HL-60/S4 treated with retinoic acid at 250 ng/mL for 4 days and 3 days (cell line): ENCODE results near the gene KCNV2.
"Not testable (repeated sequence)": the region's sequence is repeated elsewhere in the genome, so short reads cannot be mapped to it uniquely, and the experiment has no call there.

ENCODE experiments used
- in situ Hi-C: fragments of 300-500 bp; cut with MboI; formaldehyde crosslinking; loops from 2 replicates; pipeline ENCODE4 v1.7.0; 2022; ENCODE audit warnings: low sequenced_read_pairs

Gene KCNV2

DNA sequence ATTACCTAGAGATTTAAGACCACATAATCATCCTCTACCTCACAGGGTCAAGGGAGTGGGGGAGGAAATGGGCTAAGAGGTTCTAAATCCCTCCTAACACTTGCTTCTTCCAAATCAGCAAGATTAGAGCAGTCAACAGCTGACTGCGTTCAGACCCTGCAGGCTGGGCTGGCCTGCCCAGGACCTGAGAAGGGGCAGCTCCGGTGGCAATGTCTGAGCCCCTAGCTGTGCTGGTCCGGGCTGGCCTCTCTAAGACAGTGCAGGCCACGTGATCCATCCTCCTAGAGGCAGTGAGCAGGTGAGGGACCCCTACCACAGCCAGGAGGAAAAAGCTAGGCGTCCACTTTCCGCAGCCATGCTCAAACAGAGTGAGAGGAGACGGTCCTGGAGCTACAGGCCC lies at the start of gene KCNV2:
Gene KCNV2 (plus strand): TSS at position 126 of the 400 bp plus-strand sequence. CDS start 230 bp downstream, at position 356.
- in situ Hi-C loops, result no loop called here

DNA sequence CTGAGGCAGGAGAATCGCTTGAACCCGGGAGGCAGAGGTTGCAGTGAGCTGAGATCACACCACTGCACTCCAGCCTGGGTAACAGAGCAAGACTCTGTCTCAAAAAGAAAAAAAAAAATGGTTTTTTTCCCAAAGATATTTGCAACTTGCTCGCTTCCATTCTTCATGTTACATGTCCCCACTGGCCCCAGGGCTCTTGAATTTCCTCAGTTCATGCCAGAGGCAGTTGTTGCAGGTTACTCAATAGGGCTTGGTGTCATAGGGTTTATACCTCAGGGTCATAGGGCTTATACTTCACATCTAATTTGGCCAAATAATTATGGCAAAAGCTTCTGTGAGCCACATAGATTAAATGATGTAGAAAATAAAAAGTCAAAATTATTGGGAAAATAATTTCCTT lies 44.1 kb upstream of the KCNV2 start:
- in situ Hi-C loops, result no loop called here

DNA sequence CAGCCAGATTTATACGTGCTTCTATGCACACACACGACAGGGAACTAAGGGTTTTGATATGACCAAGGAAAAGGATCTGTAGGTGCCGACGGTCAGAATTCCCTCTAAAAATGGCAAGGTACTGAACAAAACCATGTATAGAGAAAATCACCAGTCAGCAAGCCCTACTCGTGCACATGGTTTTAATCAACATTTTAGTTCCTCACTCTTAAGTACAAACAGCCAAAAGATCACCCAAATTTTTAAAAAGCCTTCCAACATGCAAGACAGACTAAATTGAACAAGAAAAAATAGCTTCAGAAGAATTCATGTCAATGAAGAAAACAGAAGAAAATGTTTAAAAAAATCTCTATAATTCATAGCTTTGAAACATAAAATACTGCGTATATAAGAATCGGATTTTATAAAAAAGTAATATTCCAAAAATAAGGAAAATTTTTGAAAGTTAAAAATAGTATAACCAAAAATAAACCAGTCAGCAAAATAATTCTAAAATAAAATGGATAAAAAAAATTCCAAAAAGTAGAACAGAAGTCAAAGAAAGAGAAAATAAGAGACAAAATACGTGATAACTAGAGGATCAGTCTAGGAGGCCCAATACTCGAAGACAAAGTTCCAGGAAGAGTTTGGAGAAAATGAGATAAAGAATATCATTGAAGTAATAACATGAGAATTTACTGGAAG lies 43.0 kb upstream of the KCNV2 start:
- in situ Hi-C loops, result no loop called here

DNA sequence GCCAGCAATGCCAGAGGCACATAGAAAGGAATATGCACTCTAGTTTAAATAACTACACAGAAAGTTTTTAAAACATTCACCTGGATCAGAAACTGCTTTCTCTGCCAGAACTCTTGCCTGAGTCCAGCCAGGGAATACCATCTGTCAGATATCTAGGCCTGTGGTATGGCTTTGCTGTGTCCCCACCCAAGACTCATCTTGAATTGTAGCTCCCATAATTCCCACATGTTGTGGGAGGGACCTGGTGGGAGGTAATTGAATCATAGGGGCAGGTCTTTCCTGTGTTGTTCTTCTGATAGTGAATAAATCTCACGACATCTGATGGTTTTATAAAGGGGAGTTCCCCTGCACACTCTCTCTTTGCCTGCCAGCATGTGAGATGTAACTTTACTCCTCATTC lies 41.5 kb upstream of the KCNV2 start:
- in situ Hi-C loops, result no loop called here

DNA sequence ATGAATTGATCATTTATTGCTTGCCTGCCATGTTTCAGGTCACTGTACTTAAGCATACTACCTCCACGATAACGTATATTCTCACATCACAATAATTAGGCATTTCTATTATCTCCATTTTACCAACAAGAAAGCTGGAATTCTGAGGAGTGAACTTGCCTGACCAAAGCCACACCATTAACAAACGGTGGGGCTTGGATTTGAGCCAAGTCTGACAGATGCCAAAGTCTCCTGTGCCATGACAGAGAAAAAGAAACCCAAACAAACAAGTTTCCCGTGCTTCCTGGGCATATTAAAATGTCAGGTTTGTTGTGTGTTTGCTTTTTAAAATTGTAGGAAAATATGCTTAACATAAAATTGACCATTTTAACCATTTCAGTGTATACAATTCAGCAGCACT lies 40.8 kb upstream of the KCNV2 start:
- in situ Hi-C loops, result no loop called here

DNA sequence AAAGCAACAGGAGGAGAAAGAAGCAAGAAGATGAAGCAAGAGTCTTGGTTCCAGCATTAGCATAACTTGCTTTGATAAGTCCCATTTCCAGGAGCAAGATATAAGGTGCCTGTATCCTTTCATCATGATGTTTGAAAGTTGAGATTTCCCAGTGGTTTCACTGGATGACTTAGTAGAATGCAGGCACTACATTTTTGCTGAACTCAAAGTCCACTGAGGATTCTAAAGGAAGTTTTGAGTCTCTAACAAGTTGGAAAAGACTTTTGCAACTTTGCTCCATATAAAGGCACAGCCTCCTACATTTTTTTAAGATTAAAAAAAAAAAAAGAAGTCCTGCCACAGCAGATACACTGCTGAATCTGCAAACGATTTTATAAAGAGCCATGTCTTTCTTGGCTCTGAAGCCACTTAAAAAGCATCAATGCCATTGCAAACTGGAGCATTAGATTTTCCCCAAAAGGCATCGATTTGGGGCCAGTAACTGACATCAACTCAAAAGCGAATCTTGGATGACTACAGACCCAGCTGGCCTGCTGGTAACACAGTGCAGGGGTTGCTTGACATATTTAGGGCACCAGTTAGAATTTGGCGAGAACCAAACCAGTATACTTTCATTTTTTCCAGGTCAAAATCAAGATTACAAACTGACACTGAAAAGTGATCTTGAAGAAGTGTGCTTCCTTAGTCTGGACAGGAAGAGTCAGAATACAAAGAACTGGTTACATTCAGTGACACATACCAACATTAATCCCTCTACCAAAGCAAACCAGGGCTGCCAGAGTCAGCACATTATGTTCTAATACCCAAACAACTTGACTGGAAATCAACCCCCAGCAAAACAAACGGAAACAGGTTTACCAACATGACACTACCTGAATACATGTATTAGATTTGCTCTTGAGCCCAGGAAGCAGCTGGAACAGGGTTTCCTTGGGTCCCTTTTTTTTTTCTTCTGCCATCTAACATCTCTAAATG lies 39.1 kb upstream of the KCNV2 start:
- in situ Hi-C loops, result no loop called here

DNA sequence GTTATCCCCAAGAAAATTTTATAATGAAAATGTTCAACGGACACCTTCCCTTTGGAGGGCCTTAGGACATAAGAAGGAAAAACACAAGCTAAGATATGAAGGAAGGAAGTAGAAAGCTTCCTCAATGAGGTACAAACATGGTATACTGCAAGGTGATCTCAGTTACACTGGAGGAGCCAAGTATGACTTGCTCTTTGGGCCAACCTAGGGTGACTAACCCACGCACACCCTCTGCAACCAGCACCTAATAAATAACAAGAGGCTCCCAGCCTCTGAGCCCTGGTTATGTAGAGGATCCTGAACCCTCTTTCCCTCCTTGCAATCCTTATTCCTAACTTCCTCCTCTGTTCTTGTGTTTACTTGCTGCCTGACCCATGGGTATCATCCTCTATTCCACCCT lies 38.3 kb upstream of the KCNV2 start:
- in situ Hi-C loops, result no loop called here

DNA sequence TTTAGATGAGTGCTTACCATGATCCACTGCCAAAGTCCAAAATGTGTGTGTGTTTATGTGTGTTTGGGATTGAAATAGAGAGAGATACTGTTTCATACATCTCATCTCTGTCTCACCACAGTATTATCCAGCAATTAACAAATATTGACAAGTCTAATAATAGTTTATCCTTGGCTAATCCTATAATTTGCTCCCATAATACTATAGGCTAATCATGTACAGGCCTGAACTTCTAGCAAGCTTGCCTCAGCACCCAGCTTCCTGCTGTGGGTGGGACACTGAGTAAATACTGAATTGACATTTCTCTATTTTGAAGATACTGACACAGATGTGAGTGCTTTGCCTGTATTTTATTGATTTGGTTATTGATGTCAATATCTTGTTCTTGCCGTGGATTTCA lies 35.3 kb upstream of the KCNV2 start:
- in situ Hi-C loops, result no loop called here

DNA sequence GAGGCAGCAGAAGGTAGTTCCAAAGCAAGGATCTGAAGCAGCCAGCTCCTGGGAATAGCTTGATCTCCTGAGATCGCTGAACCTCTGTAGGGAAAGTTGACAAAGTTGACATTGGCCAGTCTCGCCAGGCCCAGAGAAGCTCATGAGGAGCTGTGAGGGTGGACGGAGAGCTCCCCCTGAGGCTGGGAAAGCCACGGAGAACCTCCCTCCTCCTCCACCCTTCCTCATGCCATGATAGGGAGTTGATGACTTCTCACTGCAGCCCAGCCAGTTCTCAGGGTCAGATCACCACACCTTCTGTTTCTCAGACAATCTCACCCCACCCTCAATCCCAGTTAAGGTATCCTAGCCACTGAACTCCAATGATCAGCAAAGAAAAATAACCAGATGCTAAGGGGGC lies 30.4 kb upstream of the KCNV2 start:
- in situ Hi-C loops, result no loop called here

DNA sequence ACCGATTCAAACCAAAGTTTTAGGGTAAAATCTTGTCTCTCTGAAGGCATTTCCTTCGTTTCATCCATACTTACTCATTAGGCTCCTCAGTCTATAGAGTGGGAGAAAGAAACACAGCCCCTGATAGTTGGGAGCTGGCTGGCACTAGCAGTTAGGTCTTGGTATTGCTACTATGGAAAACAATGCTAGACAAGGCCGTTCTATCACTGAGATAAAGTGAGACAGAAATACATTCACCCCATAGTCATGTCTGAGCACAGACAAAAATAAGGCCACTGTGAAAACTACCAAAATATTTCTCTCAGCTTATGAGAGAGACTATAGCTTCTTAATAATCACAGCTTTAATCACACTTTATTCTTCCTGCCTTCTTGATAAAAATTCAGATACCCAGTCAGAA lies 28.7 kb upstream of the KCNV2 start:
- in situ Hi-C loops, result no loop called here

DNA sequence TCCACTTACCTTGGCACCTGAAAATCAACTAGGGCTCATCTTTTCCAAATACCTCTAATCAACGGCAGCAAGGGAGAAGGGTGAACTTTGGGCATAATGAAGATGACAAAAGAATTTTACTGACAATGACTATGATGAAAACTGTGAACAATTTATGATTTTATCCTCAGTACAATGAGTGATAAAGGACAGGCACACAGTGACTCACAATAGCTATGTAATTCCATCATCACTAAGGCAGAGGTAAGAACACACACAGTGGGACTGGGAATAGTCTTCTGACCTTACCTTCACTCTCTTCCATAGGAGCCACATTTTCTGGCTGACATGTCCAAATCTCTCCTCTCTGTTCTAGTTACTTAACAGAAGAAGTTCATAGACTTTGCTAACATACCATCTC lies 26.1 kb upstream of the KCNV2 start:
- in situ Hi-C loops, result no loop called here

DNA sequence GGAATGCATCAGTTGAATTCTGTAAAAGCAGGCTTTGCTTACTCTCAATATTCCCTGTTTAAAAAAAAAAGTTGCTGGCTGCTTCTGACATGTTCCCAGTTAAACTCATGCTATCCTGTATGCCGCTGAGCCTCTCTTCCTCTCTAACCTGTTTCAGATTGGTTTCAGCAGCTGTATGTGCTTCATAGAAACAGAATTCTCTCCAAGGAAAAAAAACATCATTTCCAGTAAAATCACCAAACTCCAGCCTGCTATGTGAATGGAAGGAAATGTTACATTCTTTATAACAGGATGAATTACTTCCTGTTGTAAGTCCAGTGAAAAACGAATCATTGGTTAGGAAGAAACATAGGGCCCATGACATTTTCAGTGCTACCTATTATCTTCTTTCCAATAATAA lies 25.7 kb upstream of the KCNV2 start:
- in situ Hi-C loops, result no loop called here

DNA sequence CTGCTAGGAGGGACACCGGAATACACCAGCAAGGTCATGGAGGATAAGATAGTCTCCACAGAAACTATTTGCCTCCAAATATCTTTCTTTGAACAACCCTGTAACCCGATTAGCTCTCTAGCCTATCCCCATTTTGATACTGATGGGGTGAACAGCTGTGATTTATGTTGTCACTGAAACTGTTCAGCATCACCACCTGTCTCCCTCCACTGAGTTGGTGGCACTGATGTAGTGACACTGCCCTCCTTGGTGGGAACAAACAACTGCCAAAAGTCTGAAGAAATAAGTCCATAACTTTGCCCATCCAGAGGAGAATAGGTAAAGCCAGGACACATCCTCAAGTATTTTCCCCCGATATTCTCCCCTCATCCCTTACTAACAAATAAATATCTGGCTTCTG lies 24.3 kb upstream of the KCNV2 start:
- in situ Hi-C loops, result no loop called here

DNA sequence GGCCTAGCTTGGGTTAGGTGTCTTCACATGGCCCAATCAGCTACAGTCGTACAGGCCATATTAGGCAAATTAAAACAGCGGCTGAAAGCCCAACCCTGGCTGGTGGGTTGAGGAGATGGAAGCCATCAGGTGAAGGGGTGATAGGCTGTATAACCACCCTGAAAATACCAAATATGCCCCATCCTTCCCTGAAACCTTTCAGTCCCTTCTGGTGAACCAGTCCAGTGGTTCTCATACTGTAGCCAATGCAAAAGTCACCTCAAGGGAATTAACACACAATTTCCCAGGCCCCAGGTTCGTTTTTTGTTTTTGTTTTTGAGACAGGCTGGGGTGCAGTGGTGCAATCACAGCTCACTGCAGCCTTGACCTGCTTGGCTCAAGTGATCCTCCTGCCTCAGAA lies 19.8 kb upstream of the KCNV2 start:
- in situ Hi-C loops, result no loop called here

DNA sequence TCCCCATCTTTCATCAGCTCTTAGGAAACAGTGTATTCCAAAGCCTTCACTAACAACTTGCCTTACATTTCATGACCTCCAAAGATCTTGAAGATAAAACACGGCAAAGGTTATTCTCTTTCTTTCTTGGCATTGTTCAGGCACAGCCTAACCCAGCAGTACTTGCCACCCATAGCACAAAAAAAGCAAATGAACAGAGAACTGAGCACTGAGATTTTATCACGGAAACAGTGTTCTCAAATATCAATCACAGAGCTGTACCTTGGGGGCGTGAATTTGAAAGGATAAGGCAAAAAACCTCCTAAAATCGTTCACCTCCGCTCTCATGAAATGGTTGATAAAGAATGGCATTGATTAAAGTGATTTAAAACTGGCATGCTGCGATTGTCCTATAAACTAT lies 16.9 kb upstream of the KCNV2 start:
- in situ Hi-C loops, result no loop called here

DNA sequence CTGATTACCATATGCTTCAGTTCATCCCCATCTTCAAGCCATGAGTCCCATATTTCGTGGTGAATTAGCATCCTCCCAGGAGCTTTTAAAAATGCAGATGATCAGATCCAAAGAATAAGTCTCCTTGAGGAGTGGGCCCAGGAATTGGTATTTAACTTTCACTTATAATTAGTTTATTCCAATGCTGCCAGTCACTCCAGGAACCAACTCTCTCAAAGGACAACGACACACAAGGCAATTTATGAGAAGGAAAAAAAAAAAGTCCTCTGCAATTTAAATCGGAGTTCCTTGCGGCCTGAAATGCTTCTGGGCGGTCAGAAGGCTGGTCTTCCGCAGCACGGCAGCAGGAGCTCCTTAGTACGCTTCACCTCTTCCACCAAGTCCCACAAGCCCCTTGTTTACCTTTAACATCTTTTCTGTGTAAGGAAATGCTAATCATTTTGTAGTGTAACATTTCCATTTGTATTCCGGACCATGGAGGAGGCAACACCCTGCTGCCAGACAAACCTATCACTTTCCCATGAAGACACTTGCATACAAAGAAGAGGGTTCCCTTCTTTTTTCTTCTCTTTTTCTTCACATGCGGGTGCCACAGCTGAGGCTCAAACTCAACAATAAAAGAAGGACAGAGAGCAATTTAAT lies 16.3 kb upstream of the KCNV2 start:
- in situ Hi-C loops, result no loop called here

DNA sequence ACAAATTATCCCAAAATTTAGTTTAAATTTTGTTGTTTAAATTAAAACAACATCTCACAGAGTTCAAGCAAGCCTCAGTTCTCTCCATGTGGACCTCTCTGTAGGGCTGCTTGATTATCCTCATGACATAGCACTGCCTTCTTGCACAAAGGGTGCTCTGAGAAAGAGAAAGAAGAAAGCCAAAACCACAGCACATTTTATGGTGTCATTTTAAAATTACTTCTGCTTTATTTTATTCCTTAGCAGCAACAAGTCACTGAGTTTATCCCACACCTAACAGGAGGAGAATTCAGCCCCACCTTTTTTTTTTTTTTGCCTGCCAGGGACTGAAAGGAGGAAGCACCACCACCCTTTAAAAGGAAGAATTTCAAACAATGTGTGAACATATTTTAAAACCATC lies 12.8 kb upstream of the KCNV2 start:
- in situ Hi-C loops, result no loop called here

DNA sequence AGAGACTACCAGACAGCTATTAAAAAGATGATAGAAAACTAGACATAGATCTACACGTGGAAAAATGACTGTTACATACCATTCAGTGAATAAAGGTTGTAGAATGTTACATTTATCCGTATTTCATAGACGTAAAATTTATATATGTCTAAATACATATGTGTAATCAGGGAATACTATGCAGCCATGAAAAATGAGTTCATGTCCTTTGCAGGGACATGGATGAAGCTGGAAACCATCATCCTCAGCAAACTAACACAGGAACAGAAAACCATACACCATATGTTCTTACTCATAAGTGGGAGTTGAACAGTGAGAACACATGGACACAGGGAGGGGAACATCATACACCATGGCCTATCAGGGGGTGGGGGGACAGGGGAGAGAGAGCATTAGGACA lies 10.1 kb upstream of the KCNV2 start:
- in situ Hi-C loops, result not testable (repeated sequence)

DNA sequence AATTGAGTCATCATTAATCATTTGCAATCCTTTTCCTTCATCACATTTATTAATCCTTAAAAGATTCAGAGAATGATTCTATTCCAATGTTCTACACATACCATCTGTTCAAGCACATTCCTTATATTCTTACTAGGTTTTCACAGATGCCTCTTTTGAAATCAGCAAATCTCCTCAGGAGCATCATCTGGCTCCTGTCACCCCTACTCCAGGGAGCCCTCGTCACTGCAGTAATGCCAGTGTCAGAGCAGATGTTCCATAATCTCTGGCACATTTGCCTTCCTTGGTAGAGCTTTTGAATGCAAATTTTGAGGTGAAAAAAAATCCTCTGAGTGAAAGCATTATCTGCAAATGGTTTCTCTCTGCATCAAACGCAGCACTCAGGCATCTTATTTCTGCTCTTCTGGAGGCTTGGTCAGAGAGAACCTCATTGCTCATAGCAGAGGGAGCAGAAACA lies 7.6 kb upstream of the KCNV2 start:
- in situ Hi-C loops, result no loop called here

DNA sequence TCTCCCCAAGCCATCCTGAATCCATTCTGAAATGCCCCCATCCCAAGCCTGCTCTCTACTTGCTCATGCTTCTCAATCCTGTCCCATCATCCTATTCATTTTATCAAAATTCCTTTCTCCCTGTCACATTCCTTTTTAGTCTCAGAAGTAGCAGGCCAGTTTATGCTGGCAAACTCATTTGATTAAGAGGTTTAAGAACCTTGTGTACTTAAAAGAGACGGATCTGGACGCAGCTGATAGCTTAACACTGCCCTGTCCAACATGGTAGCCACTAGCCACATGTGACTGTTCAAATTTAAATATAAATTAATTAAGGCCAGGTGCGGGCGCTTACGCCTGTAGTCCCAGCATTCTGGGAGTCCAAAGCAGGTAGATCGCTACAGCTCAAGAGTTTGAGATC lies 5.6 kb upstream of the KCNV2 start:
- in situ Hi-C loops, result no loop called here

DNA sequence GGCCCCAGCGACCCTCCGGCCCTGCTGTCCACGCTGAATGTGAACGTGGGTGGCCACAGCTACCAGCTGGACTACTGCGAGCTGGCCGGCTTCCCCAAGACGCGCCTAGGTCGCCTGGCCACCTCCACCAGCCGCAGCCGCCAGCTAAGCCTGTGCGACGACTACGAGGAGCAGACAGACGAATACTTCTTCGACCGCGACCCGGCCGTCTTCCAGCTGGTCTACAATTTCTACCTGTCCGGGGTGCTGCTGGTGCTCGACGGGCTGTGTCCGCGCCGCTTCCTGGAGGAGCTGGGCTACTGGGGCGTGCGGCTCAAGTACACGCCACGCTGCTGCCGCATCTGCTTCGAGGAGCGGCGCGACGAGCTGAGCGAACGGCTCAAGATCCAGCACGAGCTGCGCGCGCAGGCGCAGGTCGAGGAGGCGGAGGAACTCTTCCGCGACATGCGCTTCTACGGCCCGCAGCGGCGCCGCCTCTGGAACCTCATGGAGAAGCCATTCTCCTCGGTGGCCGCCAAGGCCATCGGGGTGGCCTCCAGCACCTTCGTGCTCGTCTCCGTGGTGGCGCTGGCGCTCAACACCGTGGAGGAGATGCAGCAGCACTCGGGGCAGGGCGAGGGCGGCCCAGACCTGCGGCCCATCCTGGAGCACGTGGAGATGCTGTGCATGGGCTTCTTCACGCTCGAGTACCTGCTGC lies 839 bp downstream of the KCNV2 start:
- in situ Hi-C loops, result no loop called here
